Spleen (tissue), 7 donors: Measurements from ENCODE around the gene RIPPLY3.
"Not testable (repeated sequence)": the region's sequence is repeated elsewhere in the genome, so short reads cannot be mapped to it uniquely, and the experiment has no call there.

Source experiments
- CTCF ChIP-seq, 11 experiments: fragments of 200-600 bp in 7 of 11; fragments of 450-650 bp in 4 of 11; sonication (generic) in 4 of 11; IDR thresholded peaks in 8 of 11; conservative IDR thresholded peaks in 3 of 11; 1 replicate in 7 of 11; 2 replicates in 4 of 11; pipeline versions ENCODE4 v1.4.0 to v1.8.0; 2016 to 2021; ENCODE audit warnings: antibody characterized with exemption in 11 of 11, inconsistent platforms in 4 of 11, mild to moderate bottlenecking in 1 of 11
- POLR2A ChIP-seq, 3 donors: fragments of 450-650 bp; IDR thresholded peaks; one replicate each; pipeline ENCODE4 v1.5.1; 2017; ENCODE audit warnings: antibody characterized with exemption in 3 of 3, mild to moderate bottlenecking in 1 of 3
- POLR2AphosphoS5 ChIP-seq, 3 donors: sonication (generic); formaldehyde crosslinking; IDR thresholded peaks; one replicate each; pipeline ENCODE4 v1.5.1; 2017; ENCODE audit warnings: antibody characterized with exemption in 3 of 3
- donor health status: DM: no; HTN: no; CAD: no; lungs with moderate emphysema.
- donor health status: DM: no; HTN: no; CAD: no.
- donor health status: DM: no; HTN: no; CAD: no.

- not testable (repeated sequence) for TF ChIP-seq POLR2A (IDR thresholded peaks at IDR 0.05); CTCF (IDR thresholded peaks at IDR 0.05 in 8 of 11, conservative IDR thresholded peaks at IDR 0.05 in 3 of 11); POLR2AphosphoS5 (IDR thresholded peaks at IDR 0.05)
Measured at GRCh38 chr21:36995285-36995684, 11.2 kb upstream of the RIPPLY3 start.
